Tibial artery (tissue), 4 donors: Measurements from ENCODE around the gene PEAR1.
"Not testable (repeated sequence)": the region's sequence is repeated elsewhere in the genome, so short reads cannot be mapped to it uniquely, and the experiment has no call there.

ENCODE experiments used
- DNase-seq, 2 donors: peaks; one replicate each; pipeline ENCODE4 v3.0.0-alpha.2; 2019
- H3K27ac ChIP-seq, 2 donors: fragments of 200-600 bp; sonication (generic) in 1 of 2; 1 replicate in 1 of 2; 2 replicates in 1 of 2; pipeline ENCODE4 v1.5.1; 2018 to 2019; ENCODE audit warnings: mild to moderate bottlenecking in 1 of 2
- H3K27me3 ChIP-seq, 2 donors: fragments of 200-600 bp; sonication (generic) in 1 of 2; one replicate each; pipeline versions ENCODE4 v1.5.1 to v1.6.0; 2016 to 2019
- H3K36me3 ChIP-seq, 3 donors: fragments of 200-600 bp; sonication (generic) in 2 of 3; one replicate each; pipeline ENCODE4 v1.5.1; 2016 to 2019; ENCODE audit warnings: mild to moderate bottlenecking in 2 of 3
- H3K4me1 ChIP-seq, 4 donors: fragments of 200-600 bp; sonication (generic) in 2 of 4; 1 replicate in 3 of 4; 2 replicates in 1 of 4; pipeline ENCODE4 v1.5.1; 2016 to 2019
- H3K4me3 ChIP-seq, 2 donors: fragments of 200-600 bp; sonication (generic) in 1 of 2; 1 replicate in 1 of 2; 2 replicates in 1 of 2; pipeline ENCODE4 v1.5.1; 2018 to 2019; ENCODE audit warnings: mild to moderate bottlenecking in 2 of 2
- H3K9me3 ChIP-seq, 3 donors: fragments of 200-600 bp; sonication (generic) in 1 of 3; one replicate each; pipeline ENCODE4 v1.5.1; 2016 to 2019
- intact Hi-C: fragments of 100-400 bp; cut with DNase I; formaldehyde crosslinking; loops from one replicate; pipeline ENCODE4 v1.15.0; 2023; ENCODE audit warnings: low total_unique reads
- TF ChIP-seq, protein P1 (sequence below), 2 experiments: fragments of 200-600 bp in 1 of 2; fragments of 450-650 bp in 1 of 2; IDR thresholded peaks; one replicate each; pipeline ENCODE4 v1.5.1; 2017 to 2019; ENCODE audit warnings: antibody characterized with exemption in 2 of 2, mild to moderate bottlenecking in 1 of 2, moderate library complexity in 1 of 2

The PEAR1 gene

DNA sequence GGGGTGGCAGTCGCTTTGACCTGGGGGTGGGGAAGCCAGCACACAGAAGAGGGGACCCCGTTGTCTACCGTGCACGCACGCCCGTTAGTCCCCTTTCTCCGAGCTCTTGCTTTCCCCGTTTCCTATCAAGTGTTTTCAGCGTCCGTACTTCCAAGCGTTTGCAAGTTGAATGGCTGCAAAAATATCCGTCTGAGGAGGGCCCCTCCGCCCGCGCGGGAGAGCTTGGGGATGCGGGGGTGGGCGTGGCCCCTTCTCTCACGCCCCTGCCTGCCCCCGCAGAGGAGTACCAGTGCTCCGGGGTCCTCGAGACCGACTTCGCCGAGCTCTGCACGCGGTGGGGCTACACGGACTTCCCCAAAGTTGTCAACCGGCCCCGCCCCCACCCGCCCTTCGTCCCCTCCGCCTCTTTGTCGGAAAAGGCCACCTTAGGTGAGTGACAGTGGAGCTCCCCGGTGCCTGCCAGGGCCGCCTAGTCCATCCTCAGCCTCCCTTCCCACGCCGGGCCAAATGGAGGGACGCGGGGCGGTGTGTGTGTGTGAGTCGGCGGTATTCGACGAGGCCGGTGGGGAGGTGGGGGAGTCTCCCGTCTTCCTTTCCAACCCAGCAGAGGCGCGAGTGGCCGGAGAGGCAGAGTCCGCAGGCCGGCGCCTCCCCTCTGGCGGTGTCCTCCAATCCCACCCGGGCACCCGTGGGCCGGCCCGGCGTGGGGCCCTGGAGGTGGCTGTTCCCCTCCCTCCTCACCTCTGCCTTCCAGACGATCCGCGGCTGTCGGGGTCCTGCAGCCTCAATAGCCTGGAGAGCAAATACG, 30.4 kb downstream of the PEAR1 start:
- peaks cover 7 to 82% of the 10 kb centered on the region in 2 donors for H3K27me3 ChIP-seq
- peak overlapping the region in 1 of 2 donors; percentile 1 for H3K4me3 ChIP-seq
- no peak overlapping the region for H3K27ac ChIP-seq
- intact Hi-C loops, result loop anchor here (5.0 kb wide), 1 partner anchor 82 kb away; no protein-coding TSS in a partner anchor
- H3K4me1 ChIP-seq, result peaks cover 0 to 36% (median 29%) of the 10 kb centered on the region in 4 donors
- no peak for DNase-seq
- H3K36me3 ChIP-seq, result no peaks in the 10 kb centered on the region
- H3K9me3 ChIP-seq, result no peaks in the 10 kb centered on the region
- TF ChIP-seq, protein P1, sequence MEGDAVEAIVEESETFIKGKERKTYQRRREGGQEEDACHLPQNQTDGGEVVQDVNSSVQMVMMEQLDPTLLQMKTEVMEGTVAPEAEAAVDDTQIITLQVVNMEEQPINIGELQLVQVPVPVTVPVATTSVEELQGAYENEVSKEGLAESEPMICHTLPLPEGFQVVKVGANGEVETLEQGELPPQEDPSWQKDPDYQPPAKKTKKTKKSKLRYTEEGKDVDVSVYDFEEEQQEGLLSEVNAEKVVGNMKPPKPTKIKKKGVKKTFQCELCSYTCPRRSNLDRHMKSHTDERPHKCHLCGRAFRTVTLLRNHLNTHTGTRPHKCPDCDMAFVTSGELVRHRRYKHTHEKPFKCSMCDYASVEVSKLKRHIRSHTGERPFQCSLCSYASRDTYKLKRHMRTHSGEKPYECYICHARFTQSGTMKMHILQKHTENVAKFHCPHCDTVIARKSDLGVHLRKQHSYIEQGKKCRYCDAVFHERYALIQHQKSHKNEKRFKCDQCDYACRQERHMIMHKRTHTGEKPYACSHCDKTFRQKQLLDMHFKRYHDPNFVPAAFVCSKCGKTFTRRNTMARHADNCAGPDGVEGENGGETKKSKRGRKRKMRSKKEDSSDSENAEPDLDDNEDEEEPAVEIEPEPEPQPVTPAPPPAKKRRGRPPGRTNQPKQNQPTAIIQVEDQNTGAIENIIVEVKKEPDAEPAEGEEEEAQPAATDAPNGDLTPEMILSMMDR (IDR thresholded peaks at IDR 0.05), result no peak

DNA sequence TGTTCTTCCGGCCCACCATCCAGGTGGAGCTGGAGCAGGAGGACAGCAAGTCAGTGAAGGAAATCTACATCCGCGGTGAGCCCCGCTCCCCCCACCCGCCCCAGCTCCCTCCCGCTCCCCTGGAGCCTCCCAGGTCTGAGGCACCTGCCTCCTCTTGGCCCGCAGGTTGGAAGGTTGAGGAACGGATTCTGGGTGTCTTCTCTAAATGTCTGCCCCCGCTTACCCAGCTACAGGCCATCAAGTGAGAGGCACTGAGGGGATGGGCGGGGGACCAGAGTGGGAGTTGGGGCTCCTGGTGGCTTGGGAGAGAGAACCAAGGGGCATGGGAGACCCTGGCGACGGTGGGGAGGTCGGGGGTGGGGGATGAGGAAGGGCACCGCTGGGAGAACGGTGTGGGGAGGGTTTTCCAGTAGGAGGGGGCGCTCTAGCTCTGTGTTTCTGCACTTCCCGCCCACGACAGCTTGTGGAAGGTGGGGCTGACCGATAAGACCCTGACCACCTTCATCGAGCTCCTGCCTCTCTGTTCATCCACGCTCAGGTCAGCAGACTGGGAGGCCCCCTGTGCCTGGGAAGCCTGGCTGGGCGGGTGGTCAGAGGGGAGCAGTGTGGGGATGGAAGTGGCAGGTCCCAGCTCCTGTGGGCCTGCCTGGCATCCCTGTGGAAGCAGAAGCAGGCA, 31.1 kb downstream of the PEAR1 start:
- Histone ChIP-seq H3K9me3 (no peaks in the 10 kb centered on the region), H3K27ac (no peak overlapping the region), H3K27me3 (peaks cover 7 to 89% of the 10 kb centered on the region in 2 donors), H3K36me3 (no peaks in the 10 kb centered on the region), H3K4me3 (no peak overlapping the region), H3K4me1 (peaks cover 0 to 36% (median 29%) of the 10 kb centered on the region in 4 donors)
- TF ChIP-seq, protein P1 (IDR thresholded peaks at IDR 0.05), result no peak
- DNase-seq, result no peak
- intact Hi-C loops, result loop anchor here (5.0 kb wide), 1 partner anchor 82 kb away; no protein-coding TSS in a partner anchor

DNA sequence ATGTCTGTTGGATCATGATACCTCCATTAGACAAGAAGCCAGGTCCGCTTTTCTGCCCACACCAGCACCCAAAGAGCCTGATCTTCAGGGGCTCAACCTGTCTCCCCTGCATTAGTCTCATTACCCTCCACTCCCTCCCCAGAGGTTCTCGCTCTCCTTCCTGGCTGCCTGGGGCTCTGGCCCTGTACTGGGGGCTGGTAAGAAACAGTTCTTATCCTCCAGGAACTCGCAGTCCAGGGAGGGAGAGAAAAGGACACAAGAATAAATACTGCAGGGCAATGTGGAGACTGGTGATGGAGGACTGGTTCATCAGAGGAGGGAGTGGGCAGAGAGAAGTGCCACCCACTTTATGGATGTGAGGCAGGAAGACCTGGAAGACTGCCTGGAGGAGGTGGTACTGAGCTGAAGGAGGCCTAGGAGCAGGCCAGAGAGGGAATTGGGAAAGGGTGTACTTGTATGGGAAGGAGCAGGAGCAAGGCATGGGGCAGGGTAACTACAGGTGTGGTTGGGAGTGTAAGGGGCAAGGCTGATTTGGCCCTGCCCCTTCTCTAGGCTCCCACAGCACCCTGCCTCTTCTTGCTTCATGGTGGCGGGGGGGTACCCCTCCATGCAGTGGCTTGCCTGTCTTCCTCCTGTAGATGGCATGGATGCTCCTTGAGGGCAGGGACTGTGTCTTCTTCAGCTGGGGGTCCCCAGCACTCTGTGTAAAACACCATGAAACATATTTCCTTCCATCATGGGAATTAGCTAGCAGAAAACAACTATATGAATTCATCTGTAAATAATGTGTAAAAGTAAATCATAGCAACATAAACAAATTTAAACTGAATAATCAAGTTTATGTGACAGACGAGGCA, 31.9 kb downstream of the PEAR1 start:
- DNase-seq, result no peak
- Histone ChIP-seq H3K4me1 (peaks cover 0 to 30% (median 25%) of the 10 kb centered on the region in 4 donors), H3K27me3 (peaks cover 7 to 87% of the 10 kb centered on the region in 2 donors), H3K36me3 (no peaks in the 10 kb centered on the region), H3K27ac (no peak overlapping the region), H3K9me3 (no peaks in the 10 kb centered on the region), H3K4me3 (no peak overlapping the region)
- TF ChIP-seq, protein P1 (IDR thresholded peaks at IDR 0.05), result no peak
- intact Hi-C loops, result no loop called here

DNA sequence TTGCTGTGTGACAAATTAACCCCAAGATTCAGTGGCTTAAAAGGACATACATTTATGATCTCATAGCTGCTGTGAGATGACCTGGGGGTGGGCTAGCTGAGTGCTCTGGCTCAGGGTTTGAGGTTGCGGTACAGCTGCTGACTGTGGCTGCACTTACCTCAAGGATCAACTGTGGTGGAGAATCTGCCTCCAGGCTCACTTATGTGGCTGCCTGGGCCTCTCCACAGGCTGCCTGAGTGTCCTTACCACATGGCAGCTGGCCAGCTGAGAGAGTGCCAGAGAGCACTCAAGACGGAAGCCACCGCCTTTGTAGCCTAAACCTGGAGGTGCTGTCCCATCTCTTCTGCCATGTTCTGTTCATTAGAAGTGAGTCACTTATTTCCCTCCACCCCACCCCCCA, 32.7 kb downstream of the PEAR1 start:
- no peaks in the 10 kb centered on the region for H3K9me3 ChIP-seq
- no peak overlapping the region for H3K27ac ChIP-seq
- peaks cover 7 to 79% of the 10 kb centered on the region in 2 donors for H3K27me3 ChIP-seq
- H3K4me3 ChIP-seq, result no peak overlapping the region
- TF ChIP-seq, protein P1 (IDR thresholded peaks at IDR 0.05), result no peak
- intact Hi-C loops, result no loop called here
- no peaks in the 10 kb centered on the region for H3K36me3 ChIP-seq
- peaks cover 0 to 23% (median 20%) of the 10 kb centered on the region in 4 donors for H3K4me1 ChIP-seq
- DNase-seq, result peak in 1 of 2 donors; percentile 51

DNA sequence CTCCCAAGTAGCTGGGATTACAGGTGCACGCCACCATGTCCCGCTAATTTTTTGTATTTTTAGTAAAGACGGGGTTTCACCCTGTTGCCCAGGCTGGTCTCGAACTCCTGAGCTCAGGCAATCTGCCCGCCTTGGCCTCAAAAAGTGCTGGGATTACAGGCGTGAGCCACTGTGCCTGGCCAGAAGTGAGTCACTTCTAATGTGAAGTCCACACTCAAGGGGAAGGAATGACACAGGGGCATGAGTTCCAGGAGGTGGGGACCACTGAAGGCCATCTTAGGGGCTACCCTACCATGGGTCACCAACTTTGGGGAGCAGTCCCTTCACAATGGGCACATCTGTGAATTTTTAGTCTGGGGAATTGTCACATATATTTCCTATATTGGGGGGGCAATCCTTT, 33.2 kb downstream of the PEAR1 start:
- DNase-seq, H3K36me3 ChIP-seq, H3K9me3 ChIP-seq, H3K4me3 ChIP-seq, intact Hi-C loops, H3K27ac ChIP-seq: not testable (repeated sequence)
- peaks cover 0 to 23% (median 22%) of the 10 kb centered on the region in 4 donors for H3K4me1 ChIP-seq
- peaks cover 7 to 74% of the 10 kb centered on the region in 2 donors for H3K27me3 ChIP-seq
